IPS-18a (cell line): ENCODE data around the gene PITPNC1.
"Not testable (repeated sequence)": the region's sequence is repeated elsewhere in the genome, so short reads cannot be mapped to it uniquely, and the experiment has no call there.

Experiments
- H3K27ac ChIP-seq: one replicate; pipeline ENCODE4 v1.5.1; 2013; ENCODE audit warnings: low read length
- H3K27me3 ChIP-seq: one replicate; pipeline ENCODE4 v1.6.1; 2013; ENCODE audit warnings: mild to moderate bottlenecking, low read length; ENCODE audit not compliant: control insufficient read depth, insufficient read depth
- H3K36me3 ChIP-seq: one replicate; pipeline ENCODE4 v1.6.1; 2013; ENCODE audit warnings: low read depth, low read length; ENCODE audit not compliant: control insufficient read depth
- H3K4me1 ChIP-seq: one replicate; pipeline ENCODE4 v1.6.1; 2013; ENCODE audit warnings: low read depth, low read length; ENCODE audit not compliant: control insufficient read depth
- H3K4me3 ChIP-seq: one replicate; pipeline ENCODE4 v1.5.1; 2013; ENCODE audit warnings: low read length
- H3K9ac ChIP-seq: one replicate; pipeline ENCODE4 v1.6.1; 2013; ENCODE audit warnings: mild to moderate bottlenecking, low read length, moderate library complexity
- H3K9me3 ChIP-seq: one replicate; pipeline ENCODE4 v1.6.1; 2013; ENCODE audit warnings: low read depth, low read length; ENCODE audit not compliant: control insufficient read depth

PITPNC1 gene

GRCh38 chr17:67646472-67646871, 269.4 kb downstream of the PITPNC1 start:
- Histone ChIP-seq H3K27ac (no peak overlapping the region), H3K9me3 (no peaks in the 10 kb centered on the region), H3K36me3 (no peaks in the 10 kb centered on the region), H3K4me1 (no peaks in the 10 kb centered on the region), H3K27me3 (no peaks in the 10 kb centered on the region), H3K4me3 (no peak overlapping the region), H3K9ac (no peak overlapping the region)

GRCh38 chr17:67647482-67647881, 270.4 kb downstream of the PITPNC1 start:
- Histone ChIP-seq H3K4me1 (no peaks in the 10 kb centered on the region), H3K27me3 (no peaks in the 10 kb centered on the region), H3K9me3 (no peaks in the 10 kb centered on the region), H3K9ac (no peak overlapping the region), H3K36me3 (no peaks in the 10 kb centered on the region), H3K27ac (no peak overlapping the region), H3K4me3 (no peak overlapping the region)

- Histone ChIP-seq H3K4me1 (no peaks in the 10 kb centered on the region), H3K27ac (no peak overlapping the region), H3K27me3 (no peaks in the 10 kb centered on the region), H3K4me3 (no peak overlapping the region), H3K9ac (no peak overlapping the region), H3K36me3 (no peaks in the 10 kb centered on the region), H3K9me3 (no peaks in the 10 kb centered on the region)
These were observed 271.2 kb downstream of the PITPNC1 start for GRCh38 chr17:67648032-67648905.

- not testable (repeated sequence) for H3K9me3 ChIP-seq, H3K9ac ChIP-seq, H3K4me3 ChIP-seq, H3K27me3 ChIP-seq, H3K27ac ChIP-seq, H3K36me3 ChIP-seq, H3K4me1 ChIP-seq
These were observed 271.8 kb downstream of the PITPNC1 start for GRCh38 chr17:67648906-67649295.

- Histone ChIP-seq H3K4me3 (no peak overlapping the region), H3K27ac (no peak overlapping the region), H3K9me3 (no peaks in the 10 kb centered on the region), H3K4me1 (no peaks in the 10 kb centered on the region), H3K36me3 (no peaks in the 10 kb centered on the region), H3K9ac (no peak overlapping the region), H3K27me3 (no peaks in the 10 kb centered on the region)
These were observed 272.8 kb downstream of the PITPNC1 start for GRCh38 chr17:67649891-67650290.

GRCh38 chr17:67651218-67651579, 274.1 kb downstream of the PITPNC1 start:
- H3K27ac ChIP-seq, H3K4me1 ChIP-seq, H3K9me3 ChIP-seq, H3K9ac ChIP-seq, H3K27me3 ChIP-seq, H3K4me3 ChIP-seq, H3K36me3 ChIP-seq: not testable (repeated sequence)

GRCh38 chr17:67652433-67652832, 275.4 kb downstream of the PITPNC1 start:
- Histone ChIP-seq H3K9ac (no peak overlapping the region), H3K27ac (no peak overlapping the region), H3K36me3 (no peaks in the 10 kb centered on the region), H3K4me1 (no peaks in the 10 kb centered on the region), H3K27me3 (no peaks in the 10 kb centered on the region), H3K4me3 (no peak overlapping the region), H3K9me3 (no peaks in the 10 kb centered on the region)

GRCh38 chr17:67655478-67656148, 278.5 kb downstream of the PITPNC1 start:
- H3K4me1 ChIP-seq = no peaks in the 10 kb centered on the region
- no peak overlapping the region for H3K27ac ChIP-seq
- no peaks in the 10 kb centered on the region for H3K27me3 ChIP-seq
- H3K4me3 ChIP-seq = no peak overlapping the region
- H3K36me3 ChIP-seq = no peaks in the 10 kb centered on the region
- no peaks in the 10 kb centered on the region for H3K9me3 ChIP-seq
- no peak overlapping the region for H3K9ac ChIP-seq

- Histone ChIP-seq H3K9me3 (no peaks in the 10 kb centered on the region), H3K4me3 (no peak overlapping the region), H3K36me3 (no peaks in the 10 kb centered on the region), H3K4me1 (no peaks in the 10 kb centered on the region), H3K27ac (no peak overlapping the region), H3K27me3 (no peaks in the 10 kb centered on the region), H3K9ac (no peak overlapping the region)
These were observed 279.6 kb downstream of the PITPNC1 start for GRCh38 chr17:67656494-67657203.

GRCh38 chr17:67657596-67657995, 280.5 kb downstream of the PITPNC1 start:
- H3K9me3 ChIP-seq = no peaks in the 10 kb centered on the region
- no peaks in the 10 kb centered on the region for H3K27me3 ChIP-seq
- no peak overlapping the region for H3K9ac ChIP-seq
- no peaks in the 10 kb centered on the region for H3K4me1 ChIP-seq
- no peak overlapping the region for H3K27ac ChIP-seq
- no peak overlapping the region for H3K4me3 ChIP-seq
- no peaks in the 10 kb centered on the region for H3K36me3 ChIP-seq

- Histone ChIP-seq H3K9ac (no peak overlapping the region), H3K4me1 (no peaks in the 10 kb centered on the region), H3K27ac (no peak overlapping the region), H3K9me3 (no peaks in the 10 kb centered on the region), H3K36me3 (no peaks in the 10 kb centered on the region), H3K4me3 (no peak overlapping the region), H3K27me3 (no peaks in the 10 kb centered on the region)
These were observed 281.2 kb downstream of the PITPNC1 start for GRCh38 chr17:67658265-67658664.
